GM12891 (cell line): Measurements from ENCODE around the gene CBFA2T2.

Experiments used
- DNase-seq: peaks from one replicate; pipeline ENCODE4 v3.0.0; 2011; ENCODE audit warnings: low spot score; ENCODE audit not compliant: insufficient read length
- FAIRE-seq: peaks from 2 replicates; lab custom pipeline; 2011; peaks lifted over from hg19 to GRCh38; lab: Jason Lieb, UNC
- PAX5 ChIP-seq: IDR thresholded peaks from 2 replicates; pipeline ENCODE4 v1.6.1; 2011; ENCODE audit warnings: low read length, moderate library complexity, mild to moderate bottlenecking; ENCODE audit not compliant: insufficient read depth, severe bottlenecking
- POLR2A ChIP-seq: IDR thresholded peaks from 2 replicates; pipeline ENCODE4 v1.6.1; 2011; ENCODE audit warnings: low read depth, low read length, control low read depth
- POLR2AphosphoS5 ChIP-seq: IDR thresholded peaks from 2 replicates; pipeline ENCODE4 v1.6.1; 2011; ENCODE audit warnings: low read depth, low read length, control low read depth
- POU2F2 ChIP-seq: IDR thresholded peaks from 2 replicates; pipeline ENCODE4 v1.6.1; 2011; ENCODE audit warnings: low read depth, mild to moderate bottlenecking, control low read depth, low read length, moderate library complexity
- SPI1 ChIP-seq: IDR thresholded peaks from 2 replicates; pipeline ENCODE4 v1.6.1; 2011; ENCODE audit warnings: low read depth, low read length, control low read depth
- TAF1 ChIP-seq: IDR thresholded peaks from 2 replicates; pipeline ENCODE4 v1.6.1; 2011; ENCODE audit warnings: low read depth, low read length, control low read depth

CBFA2T2 gene

DNA sequence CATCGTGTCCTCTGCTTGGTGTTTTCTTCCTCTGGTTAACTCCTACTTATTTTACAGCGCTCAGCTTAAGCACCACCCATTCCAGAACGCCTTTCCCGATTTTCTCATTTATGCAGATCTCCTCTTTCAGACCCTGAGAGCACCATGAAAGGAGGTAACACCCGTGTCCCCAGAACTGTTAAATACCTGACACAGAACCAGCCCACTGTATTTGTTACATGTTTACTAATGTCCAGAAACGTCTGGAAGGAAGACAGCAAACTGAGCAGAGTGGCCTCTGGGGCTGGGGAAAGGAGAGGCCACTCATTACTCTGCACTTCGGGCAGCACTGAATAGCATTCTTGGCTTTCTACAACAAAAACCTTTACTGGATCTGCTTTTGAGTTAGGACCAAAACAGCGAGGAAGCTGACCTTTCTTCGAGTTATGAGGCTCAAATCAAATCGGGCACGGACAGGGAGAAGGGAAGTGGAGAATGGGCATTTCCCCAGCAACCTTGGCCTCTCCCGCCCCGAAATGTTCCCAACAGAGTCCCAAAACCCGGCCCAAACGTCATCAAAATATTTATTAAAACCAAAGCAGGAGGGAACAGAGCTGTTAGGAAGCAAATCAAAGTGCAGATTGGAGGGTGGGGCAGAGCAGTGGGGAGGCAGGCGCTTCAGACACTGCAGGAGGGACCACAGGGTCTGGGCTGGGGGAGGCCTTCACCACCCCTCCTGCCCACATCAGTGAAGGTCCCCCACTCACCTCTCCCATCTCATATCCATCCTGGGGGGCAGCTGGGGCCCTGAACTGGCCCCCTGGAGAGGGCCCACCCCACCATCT lies 185.5 kb downstream of the CBFA2T2 start:
- no peak for DNase-seq
- no peak for FAIRE-seq
- no peak for TF ChIP-seq TAF1
- no peak for TF ChIP-seq POLR2A
- no peak for TF ChIP-seq SPI1
- no peak for TF ChIP-seq POU2F2
- TF ChIP-seq PAX5 = no peak
- no peak for TF ChIP-seq POLR2AphosphoS5

- DNase-seq = no peak
- TF ChIP-seq TAF1 = no peak
- TF ChIP-seq POU2F2 = no peak
- TF ChIP-seq POLR2AphosphoS5 = no peak
- no peak for FAIRE-seq
These were observed 186.2 kb downstream of the CBFA2T2 start for GRCh38 chr20:33676121-33676520.

DNA sequence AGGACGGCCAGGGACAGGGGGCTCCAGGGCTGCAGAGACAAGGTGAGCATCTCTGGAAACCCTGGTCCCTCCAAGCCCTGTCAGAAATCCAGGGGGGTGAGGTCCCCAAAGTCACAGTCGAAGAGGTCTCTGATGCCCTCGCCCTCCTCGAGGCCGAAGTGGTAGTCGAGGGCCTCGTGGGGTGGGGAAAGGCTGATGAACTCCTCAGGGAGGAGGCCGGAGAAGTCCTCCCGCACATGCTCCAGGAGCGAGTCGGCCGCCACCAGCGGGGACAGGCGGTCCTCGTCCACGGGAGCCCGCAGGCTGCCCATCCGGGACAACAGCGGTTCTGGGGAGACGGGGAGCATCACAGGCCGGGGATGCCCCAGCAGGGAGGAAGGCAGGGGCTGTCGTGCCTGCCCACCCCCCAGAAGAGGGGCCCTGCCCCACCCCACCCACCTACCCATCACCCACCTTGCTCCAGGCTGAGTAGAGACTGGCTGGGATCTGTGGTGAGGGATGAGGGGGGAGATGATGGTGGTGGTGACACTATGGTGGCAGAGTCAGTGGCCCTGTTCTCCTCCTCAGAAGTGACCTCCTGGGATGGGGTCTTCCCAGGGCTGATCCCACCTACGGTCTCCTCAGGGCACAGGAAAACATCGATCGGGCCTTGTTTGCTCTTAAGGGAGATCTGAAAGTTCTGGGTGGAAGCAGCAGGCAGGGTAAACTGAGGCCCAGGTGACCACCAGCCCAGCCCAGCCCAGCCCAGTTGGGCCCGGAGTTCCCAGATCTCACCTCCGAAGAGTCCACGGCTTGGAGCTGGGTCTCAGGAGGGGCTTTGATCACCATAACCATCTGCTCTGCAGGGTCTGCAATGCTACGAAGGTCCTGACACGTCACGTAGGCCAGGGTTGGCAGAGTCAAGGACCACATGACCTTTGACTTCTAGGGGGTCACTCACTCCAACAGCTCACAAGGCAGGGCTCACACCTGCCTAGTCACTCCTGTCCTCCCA lies 187.1 kb downstream of the CBFA2T2 start:
- DNase-seq (no peak), FAIRE-seq (no peak)
- no peak for TF ChIP-seq TAF1
- no peak for TF ChIP-seq POU2F2
- no peak for TF ChIP-seq SPI1
- no peak for TF ChIP-seq POLR2AphosphoS5
- TF ChIP-seq PAX5 = no peak
- no peak for TF ChIP-seq POLR2A

DNA sequence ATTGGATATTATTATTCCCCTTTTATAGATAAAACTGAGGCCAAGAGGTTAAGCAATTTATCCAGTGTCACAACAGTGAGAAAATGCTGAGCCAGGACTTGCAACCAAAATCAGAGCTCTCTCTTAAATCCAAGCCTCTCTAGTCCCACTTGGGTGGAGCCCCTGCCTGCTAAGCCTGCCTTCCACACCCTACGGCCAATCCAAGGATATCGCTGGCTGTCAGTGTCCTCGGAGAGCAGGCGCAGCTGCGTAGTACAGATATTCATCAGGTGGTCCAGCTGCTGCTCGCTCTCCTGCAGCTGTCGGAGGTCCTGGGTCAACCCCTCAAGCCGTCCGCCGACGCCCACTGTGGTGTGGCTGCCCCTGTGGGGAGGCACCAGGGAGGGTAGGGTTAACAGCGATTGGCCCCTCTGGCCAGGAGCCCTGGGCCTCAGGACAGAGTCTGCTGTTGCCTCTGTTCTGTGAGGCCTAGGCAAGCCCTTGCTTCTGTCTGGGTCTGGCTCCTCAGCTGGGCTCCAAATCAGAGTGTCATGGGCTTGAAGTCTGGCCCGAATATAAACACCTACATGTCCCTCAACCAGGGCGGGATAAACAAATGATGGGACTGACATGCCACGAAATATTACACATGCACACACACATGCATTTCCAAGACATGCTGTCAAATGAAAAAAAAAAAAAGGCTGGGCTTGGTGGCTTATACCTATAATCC lies 188.3 kb downstream of the CBFA2T2 start:
- no peak for TF ChIP-seq POU2F2
- TF ChIP-seq SPI1 = no peak
- no peak for FAIRE-seq
- DNase-seq = no peak

DNA sequence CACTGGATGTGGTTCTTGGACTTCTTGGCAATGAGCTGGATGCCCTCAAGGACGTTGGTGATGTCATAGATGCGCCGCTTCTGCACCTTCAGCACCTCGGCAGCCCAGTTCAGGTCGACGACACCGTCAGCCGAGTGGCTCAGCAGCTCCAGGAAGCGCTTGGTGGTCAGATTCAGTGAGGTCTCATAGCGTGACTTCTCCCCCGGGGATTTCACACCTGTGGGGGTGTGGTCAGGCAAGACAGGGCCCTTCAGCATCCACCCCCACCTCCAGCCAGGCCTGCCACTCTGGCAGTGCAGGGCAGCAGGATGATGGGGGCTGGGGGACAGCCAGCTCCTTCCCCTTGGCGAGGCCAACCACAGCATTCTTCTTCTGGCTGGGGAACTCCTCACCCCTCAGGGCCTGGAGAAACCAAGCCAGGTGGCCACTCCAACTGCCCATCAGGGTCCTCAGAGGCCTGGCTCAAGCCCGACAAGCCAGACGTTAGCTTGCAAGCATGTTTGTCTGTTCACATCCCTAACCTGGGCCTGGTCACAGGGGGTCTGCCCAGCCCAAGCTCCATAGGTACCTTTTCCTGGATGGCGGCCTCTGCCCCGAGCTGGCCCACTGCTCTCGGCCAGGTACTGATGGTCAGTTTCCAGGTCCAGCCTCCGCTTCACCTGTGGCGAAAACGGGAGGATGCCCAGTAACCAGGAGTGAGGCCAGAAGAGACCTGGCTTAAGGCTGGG lies 190.0 kb downstream of the CBFA2T2 start:
- DNase-seq (peak; percentile 78), FAIRE-seq (peak; percentile 83)
- TF ChIP-seq POLR2A (0 out of 2 replicates have a peak, but pooled peaks have one; percentile 20), PAX5 (no peak), SPI1 (no peak), POU2F2 (0 out of 2 replicates have a peak, but pooled peaks have one; percentile 52), POLR2AphosphoS5 (peak; percentile 51; the same call in 1 of the 2 replicates)

DNA sequence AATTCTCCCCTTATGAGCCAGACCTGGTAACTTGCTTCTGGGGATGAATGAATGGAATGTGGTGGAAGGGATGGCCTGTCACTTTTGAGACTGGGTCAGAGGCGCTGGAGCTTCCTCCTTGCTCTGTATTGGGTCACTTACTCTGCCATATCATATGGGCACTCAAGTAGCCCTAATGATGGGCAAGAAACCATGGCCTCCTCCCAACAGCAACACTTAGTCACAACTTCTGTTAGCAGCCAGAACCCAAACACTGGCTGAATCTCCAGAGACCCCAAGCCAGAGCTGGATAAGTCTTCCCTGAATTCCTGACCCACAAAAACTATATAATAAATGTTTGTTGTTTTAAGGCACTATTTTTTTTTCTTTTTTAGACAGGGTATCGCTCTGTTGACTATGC lies 190.8 kb downstream of the CBFA2T2 start:
- no peak for TF ChIP-seq PAX5
- TF ChIP-seq SPI1 = no peak
- no peak for TF ChIP-seq POLR2AphosphoS5
- no peak for TF ChIP-seq POU2F2
- TF ChIP-seq POLR2A = no peak
- no peak for TF ChIP-seq TAF1
- no peak for DNase-seq
- FAIRE-seq = no peak

DNA sequence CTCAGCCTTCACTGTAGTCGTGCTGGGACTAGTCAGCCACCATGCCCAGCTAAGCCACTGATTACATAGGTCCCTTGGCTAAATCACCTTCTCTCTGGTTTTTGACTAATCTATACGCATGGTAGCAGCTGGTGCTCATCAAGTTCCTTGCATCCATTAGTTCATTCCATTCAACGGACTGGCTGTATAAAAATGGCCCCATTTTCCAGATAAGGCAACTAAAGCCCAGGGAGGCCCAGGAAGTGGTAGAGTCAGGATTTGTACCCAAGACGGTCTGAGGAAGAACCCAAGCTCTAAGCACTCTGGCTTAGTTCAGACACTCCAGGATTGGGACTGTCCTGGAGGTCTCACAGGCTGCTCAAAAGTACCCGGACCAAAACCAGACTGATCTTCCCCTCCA lies 191.4 kb downstream of the CBFA2T2 start:
- TF ChIP-seq SPI1 (no peak), TAF1 (no peak), PAX5 (no peak), POLR2AphosphoS5 (no peak), POU2F2 (no peak), POLR2A (no peak)
- FAIRE-seq = no peak

DNA sequence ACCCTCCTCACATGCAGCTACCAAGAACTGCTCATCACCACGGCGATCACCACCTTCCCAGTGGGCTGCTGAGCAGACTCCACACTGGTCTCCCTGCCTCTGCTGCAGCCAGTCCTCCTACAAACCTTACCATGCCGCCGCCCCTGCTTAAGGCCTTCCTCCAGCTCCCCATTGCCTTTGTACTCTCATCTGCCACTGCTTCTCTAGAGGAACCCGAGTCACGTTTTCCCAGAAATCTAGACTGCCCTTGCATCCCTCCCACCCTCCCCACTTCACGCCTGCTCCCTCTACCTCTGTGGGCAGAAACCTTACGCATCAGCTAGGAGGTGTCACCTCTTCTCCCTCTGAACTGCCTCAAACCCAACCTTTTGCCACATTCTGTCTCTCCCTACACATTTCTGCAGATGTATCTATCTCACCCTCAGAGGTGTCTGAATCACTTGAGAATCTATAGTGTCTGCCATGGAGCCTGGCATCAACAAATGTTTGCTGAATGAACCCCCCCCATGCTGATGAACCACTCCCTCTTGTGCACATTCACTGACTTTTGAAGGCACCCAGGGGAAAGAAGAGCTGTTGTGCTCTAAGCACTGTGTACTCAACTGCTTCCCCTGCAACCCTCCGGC lies 191.9 kb downstream of the CBFA2T2 start:
- FAIRE-seq = no peak
- TF ChIP-seq PAX5 = no peak
- TF ChIP-seq SPI1 = no peak
- TF ChIP-seq TAF1 = no peak
- TF ChIP-seq POLR2AphosphoS5 = no peak
- no peak for TF ChIP-seq POLR2A
- TF ChIP-seq POU2F2 = no peak
- no peak for DNase-seq

More for the DNA sequence above, 191.4 kb downstream of the CBFA2T2 start:
- no peak for DNase-seq
